ENCODE results near the gene COL11A1. TPM values are rescaled to one million over a fixed set of nuclear protein-coding genes. Genes with fewer than 3 reads are reported as not detected.

Gene COL11A1
- total RNA-seq, 1 experiment from 2014 or later = 0.05 TPM

DNA sequence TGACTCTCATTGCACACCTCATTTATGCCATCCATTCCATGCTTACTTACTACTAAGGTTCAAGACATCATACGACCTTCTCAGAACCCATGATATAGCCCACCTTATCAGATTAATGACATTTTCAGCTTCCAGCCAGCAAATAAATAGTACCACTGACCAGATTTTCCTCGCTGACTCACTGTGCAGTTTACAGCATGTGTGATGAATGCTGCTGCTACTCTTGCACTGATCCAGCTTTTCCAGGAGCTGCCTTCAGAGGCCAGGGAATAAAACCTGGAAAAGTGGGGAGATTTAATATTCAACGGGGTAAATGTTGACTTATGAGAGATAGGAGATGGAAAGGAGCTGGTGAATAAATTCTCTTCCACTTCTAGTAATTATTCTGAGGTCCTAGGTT lies 247.1 kb downstream of the COL11A1 start:
- Histone ChIP-seq H4K20me1 (ENCODE audit: insufficient read depth) (no peaks in the 10 kb centered on the region), H3K79me2 (ENCODE audit: insufficient read depth, low read length) (no peaks in the 10 kb centered on the region), H3K9me2 (ENCODE audit: insufficient read depth) (no peaks in the 10 kb centered on the region; the same call in 1 of the 2 replicates), H3K9me3 (ENCODE audit: control insufficient read depth in 1 of 2, insufficient read depth in 1 of 2, low read depth in 1 of 2, low read length in 2 of 2) (0 out of 4 replicates have a peak, but pooled peaks cover 0 to 4% of the 10 kb centered on the region in 2 experiments), H3K36me3 (ENCODE audit: control insufficient read depth in 1 of 2, insufficient read depth in 2 of 2, low read length in 2 of 2) (no peaks in the 10 kb centered on the region), H3K27me3 (ENCODE audit: insufficient read depth, low read length) (no peaks in the 10 kb centered on the region), H3K4me2 (ENCODE audit: low read length) (no peak overlapping the region), H3K9ac (ENCODE audit: low read length) (no peak overlapping the region), H2AFZ (ENCODE audit: low read depth, low read length, poor library complexity, severe bottlenecking) (no peak overlapping the region), H3K4me1 (ENCODE audit: control insufficient read depth in 1 of 2, insufficient read depth in 2 of 2, low read length in 2 of 2) (no peaks in the 10 kb centered on the region), H3K4me3 (replicated peaks in 1 of 2; ENCODE audit: low read depth in 1 of 2, low read length in 2 of 2) (no peak overlapping the region), H3K27ac (ENCODE audit: low read depth, low read length) (no peak overlapping the region)
- ChIA-PET RAD21 (ENCODE audit: low non-redundant PET in 1 of 2, low total read pairs in 2 of 2, uncharacterized antibody in 2 of 2, unreplicated experiment in 2 of 2) (no interaction called here), CTCF (no interaction called here), POLR2A (no interaction called here)
- BruUV-seq (replicated peaks) = no TSS peak
- DNase-seq (ENCODE audit: low read depth, low spot score) (no peak), ATAC-seq (no peak)
- no peak for TF ChIP-seq ZFX (IDR thresholded peaks at IDR 0.05)
- TF ChIP-seq SP1 (IDR thresholded peaks at IDR 0.05; ENCODE audit: low read depth) = no peak
- TF ChIP-seq CEBPB (IDR thresholded peaks at IDR 0.05; ENCODE audit: low read depth) = no peak
- TF ChIP-seq, protein P1, sequence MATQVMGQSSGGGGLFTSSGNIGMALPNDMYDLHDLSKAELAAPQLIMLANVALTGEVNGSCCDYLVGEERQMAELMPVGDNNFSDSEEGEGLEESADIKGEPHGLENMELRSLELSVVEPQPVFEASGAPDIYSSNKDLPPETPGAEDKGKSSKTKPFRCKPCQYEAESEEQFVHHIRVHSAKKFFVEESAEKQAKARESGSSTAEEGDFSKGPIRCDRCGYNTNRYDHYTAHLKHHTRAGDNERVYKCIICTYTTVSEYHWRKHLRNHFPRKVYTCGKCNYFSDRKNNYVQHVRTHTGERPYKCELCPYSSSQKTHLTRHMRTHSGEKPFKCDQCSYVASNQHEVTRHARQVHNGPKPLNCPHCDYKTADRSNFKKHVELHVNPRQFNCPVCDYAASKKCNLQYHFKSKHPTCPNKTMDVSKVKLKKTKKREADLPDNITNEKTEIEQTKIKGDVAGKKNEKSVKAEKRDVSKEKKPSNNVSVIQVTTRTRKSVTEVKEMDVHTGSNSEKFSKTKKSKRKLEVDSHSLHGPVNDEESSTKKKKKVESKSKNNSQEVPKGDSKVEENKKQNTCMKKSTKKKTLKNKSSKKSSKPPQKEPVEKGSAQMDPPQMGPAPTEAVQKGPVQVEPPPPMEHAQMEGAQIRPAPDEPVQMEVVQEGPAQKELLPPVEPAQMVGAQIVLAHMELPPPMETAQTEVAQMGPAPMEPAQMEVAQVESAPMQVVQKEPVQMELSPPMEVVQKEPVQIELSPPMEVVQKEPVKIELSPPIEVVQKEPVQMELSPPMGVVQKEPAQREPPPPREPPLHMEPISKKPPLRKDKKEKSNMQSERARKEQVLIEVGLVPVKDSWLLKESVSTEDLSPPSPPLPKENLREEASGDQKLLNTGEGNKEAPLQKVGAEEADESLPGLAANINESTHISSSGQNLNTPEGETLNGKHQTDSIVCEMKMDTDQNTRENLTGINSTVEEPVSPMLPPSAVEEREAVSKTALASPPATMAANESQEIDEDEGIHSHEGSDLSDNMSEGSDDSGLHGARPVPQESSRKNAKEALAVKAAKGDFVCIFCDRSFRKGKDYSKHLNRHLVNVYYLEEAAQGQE (IDR thresholded peaks at IDR 0.05; ENCODE audit: low read depth) = no peak
- TF ChIP-seq SIN3A (IDR thresholded peaks at IDR 0.05; ENCODE audit: low read depth) = no peak
- no peak for TF ChIP-seq YY1 (IDR thresholded peaks at IDR 0.05; ENCODE audit: extremely low read depth, insufficient replicate concordance, low read depth, low read length)
- no peak for TF ChIP-seq POLR2AphosphoS5 (IDR thresholded peaks at IDR 0.05; ENCODE audit: low read depth, low read length)
- no peak for TF ChIP-seq SRF (IDR thresholded peaks at IDR 0.05; ENCODE audit: low read depth)
- no peak for TF ChIP-seq FOSL1 (IDR thresholded peaks at IDR 0.05; ENCODE audit: low read depth)
- TF ChIP-seq ZNF274 (IDR thresholded peaks at IDR 0.05; ENCODE audit: low read depth, low read length) = no peak
- TF ChIP-seq ELF1 (IDR thresholded peaks at IDR 0.05; ENCODE audit: borderline replicate concordance, low read depth) = no peak
- TF ChIP-seq, protein P2, sequence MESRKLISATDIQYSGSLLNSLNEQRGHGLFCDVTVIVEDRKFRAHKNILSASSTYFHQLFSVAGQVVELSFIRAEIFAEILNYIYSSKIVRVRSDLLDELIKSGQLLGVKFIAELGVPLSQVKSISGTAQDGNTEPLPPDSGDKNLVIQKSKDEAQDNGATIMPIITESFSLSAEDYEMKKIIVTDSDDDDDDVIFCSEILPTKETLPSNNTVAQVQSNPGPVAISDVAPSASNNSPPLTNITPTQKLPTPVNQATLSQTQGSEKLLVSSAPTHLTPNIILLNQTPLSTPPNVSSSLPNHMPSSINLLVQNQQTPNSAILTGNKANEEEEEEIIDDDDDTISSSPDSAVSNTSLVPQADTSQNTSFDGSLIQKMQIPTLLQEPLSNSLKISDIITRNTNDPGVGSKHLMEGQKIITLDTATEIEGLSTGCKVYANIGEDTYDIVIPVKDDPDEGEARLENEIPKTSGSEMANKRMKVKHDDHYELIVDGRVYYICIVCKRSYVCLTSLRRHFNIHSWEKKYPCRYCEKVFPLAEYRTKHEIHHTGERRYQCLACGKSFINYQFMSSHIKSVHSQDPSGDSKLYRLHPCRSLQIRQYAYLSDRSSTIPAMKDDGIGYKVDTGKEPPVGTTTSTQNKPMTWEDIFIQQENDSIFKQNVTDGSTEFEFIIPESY (IDR thresholded peaks at IDR 0.05; ENCODE audit: extremely low read depth, insufficient replicate concordance, low read length) = no peak
- intact Hi-C loops (cut with micrococcal nuclease) = no loop called here
